Measurements from ENCODE around the gene VGF.
"Not testable (repeated sequence)": the region's sequence is repeated elsewhere in the genome, so short reads cannot be mapped to it uniquely, and the experiment has no call there.

The VGF gene

DNA sequence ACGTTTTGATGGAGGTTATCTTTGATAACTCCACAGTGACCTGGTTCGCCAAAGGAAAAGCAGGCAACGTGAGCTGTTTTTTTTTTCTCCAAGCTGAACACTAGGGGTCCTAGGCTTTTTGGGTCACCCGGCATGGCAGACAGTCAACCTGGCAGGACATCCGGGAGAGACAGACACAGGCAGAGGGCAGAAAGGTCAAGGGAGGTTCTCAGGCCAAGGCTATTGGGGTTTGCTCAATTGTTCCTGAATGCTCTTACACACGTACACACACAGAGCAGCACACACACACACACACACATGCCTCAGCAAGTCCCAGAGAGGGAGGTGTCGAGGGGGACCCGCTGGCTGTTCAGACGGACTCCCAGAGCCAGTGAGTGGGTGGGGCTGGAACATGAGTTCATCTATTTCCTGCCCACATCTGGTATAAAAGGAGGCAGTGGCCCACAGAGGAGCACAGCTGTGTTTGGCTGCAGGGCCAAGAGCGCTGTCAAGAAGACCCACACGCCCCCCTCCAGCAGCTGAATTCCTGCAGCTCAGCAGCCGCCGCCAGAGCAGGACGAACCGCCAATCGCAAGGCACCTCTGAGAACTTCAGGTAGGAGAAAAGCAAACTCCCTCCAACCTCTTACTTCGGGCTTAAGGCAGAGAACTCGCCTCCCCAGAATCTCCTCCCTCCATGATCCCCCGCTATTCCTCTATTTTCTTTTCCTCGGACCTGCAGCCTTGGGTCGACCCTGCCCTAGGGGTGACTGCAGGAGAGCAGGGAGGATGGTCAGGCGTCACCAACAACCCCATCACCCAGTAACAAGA, 38.5 kb downstream of the VGF start, which contains the start of gene SERPINE1:
Gene SERPINE1 (plus strand): TSS at position 454 of the 809 bp plus-strand sequence. CDS start 1,290 bp downstream, outside the sequence.
- H3K4me1 ChIP-seq (ENCODE audit: control insufficient read depth in 2 of 2, insufficient read depth in 2 of 2, low read length in 2 of 2), result peaks cover 8 to 17% of the 10 kb centered on the region in 2 donors
- peaks cover 0 to 3% of the 10 kb centered on the region in 2 donors for H3K27me3 ChIP-seq (ENCODE audit: control insufficient read depth in 2 of 2, insufficient read depth in 2 of 2, low read length in 2 of 2)
- H3K9me3 ChIP-seq (ENCODE audit: control insufficient read depth in 2 of 2, low read length in 2 of 2), result no peaks in the 10 kb centered on the region
- H3K9ac ChIP-seq (ENCODE audit: low read depth in 1 of 2, low read length in 2 of 2), result no peak within 1 kb of the TSS
- H3K4me3 ChIP-seq (ENCODE audit: low read length in 2 of 2), result peak within 1 kb of the TSS in 1 of 2 donors; percentile 48
- H3K36me3 ChIP-seq (ENCODE audit: control insufficient read depth in 2 of 2, insufficient read depth in 2 of 2, low read length in 2 of 2), result no peaks in the 10 kb centered on the region
- peak within 1 kb of the TSS; percentile 44 to 45 for H3K27ac ChIP-seq (ENCODE audit: low read depth in 2 of 2, low read length in 2 of 2)

GRCh38 chr7:101125989-101126650, 39.2 kb downstream of the VGF start:
- no peaks in the 10 kb centered on the region for H3K9me3 ChIP-seq (ENCODE audit: control insufficient read depth in 2 of 2, low read length in 2 of 2)
- peaks cover 8 to 17% of the 10 kb centered on the region in 2 donors for H3K4me1 ChIP-seq (ENCODE audit: control insufficient read depth in 2 of 2, insufficient read depth in 2 of 2, low read length in 2 of 2)
- H3K4me3 ChIP-seq (ENCODE audit: low read length in 2 of 2), result peak overlapping the region in 1 of 2 donors; percentile 48
- no peaks in the 10 kb centered on the region for H3K36me3 ChIP-seq (ENCODE audit: control insufficient read depth in 2 of 2, insufficient read depth in 2 of 2, low read length in 2 of 2)
- H3K27me3 ChIP-seq (ENCODE audit: control insufficient read depth in 2 of 2, insufficient read depth in 2 of 2, low read length in 2 of 2), result peaks cover 0 to 3% of the 10 kb centered on the region in 2 donors
- peak overlapping the region; percentile 44 to 45 for H3K27ac ChIP-seq (ENCODE audit: low read depth in 2 of 2, low read length in 2 of 2)
- no peak overlapping the region for H3K9ac ChIP-seq (ENCODE audit: low read depth in 1 of 2, low read length in 2 of 2)

GRCh38 chr7:101124376-101125056, 40.9 kb downstream of the VGF start:
- peaks cover 0 to 3% of the 10 kb centered on the region in 2 donors for H3K27me3 ChIP-seq (ENCODE audit: control insufficient read depth in 2 of 2, insufficient read depth in 2 of 2, low read length in 2 of 2)
- peaks cover 8 to 17% of the 10 kb centered on the region in 2 donors for H3K4me1 ChIP-seq (ENCODE audit: control insufficient read depth in 2 of 2, insufficient read depth in 2 of 2, low read length in 2 of 2)
- H3K9ac ChIP-seq (ENCODE audit: low read depth in 1 of 2, low read length in 2 of 2), result no peak overlapping the region
- H3K4me3 ChIP-seq (ENCODE audit: low read length in 2 of 2), result no peak overlapping the region
- peak overlapping the region; percentile 41 to 52 for H3K27ac ChIP-seq (ENCODE audit: low read depth in 2 of 2, low read length in 2 of 2)
- H3K36me3 ChIP-seq (ENCODE audit: control insufficient read depth in 2 of 2, insufficient read depth in 2 of 2, low read length in 2 of 2), result no peaks in the 10 kb centered on the region
- H3K9me3 ChIP-seq (ENCODE audit: control insufficient read depth in 2 of 2, low read length in 2 of 2), result no peaks in the 10 kb centered on the region

DNA sequence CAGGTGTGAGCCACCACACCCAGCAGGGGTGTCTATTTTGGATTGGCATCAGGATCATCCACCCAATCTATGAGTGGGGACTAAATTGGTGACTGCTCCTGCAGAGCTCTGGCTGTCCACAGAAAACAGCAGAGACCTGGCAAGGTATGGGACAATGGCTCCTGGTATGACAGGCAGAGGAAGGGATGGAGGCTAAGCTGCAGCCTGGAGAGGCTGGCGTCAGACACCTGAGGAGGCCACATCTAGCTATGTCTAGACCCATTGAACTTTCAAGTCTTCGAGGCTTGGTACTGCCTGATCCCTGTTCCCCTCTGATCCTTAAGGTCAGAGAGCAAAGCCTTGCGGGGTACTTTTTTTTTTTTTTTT, 41.7 kb downstream of the VGF start:
- no peaks in the 10 kb centered on the region for H3K9me3 ChIP-seq (ENCODE audit: control insufficient read depth in 2 of 2, low read length in 2 of 2)
- H3K27ac ChIP-seq (ENCODE audit: low read depth in 2 of 2, low read length in 2 of 2), result no peak overlapping the region
- peaks cover 0 to 3% of the 10 kb centered on the region in 2 donors for H3K27me3 ChIP-seq (ENCODE audit: control insufficient read depth in 2 of 2, insufficient read depth in 2 of 2, low read length in 2 of 2)
- H3K4me3 ChIP-seq (ENCODE audit: low read length in 2 of 2), result no peak overlapping the region
- no peaks in the 10 kb centered on the region for H3K36me3 ChIP-seq (ENCODE audit: control insufficient read depth in 2 of 2, insufficient read depth in 2 of 2, low read length in 2 of 2)
- peaks cover 8 to 17% of the 10 kb centered on the region in 2 donors for H3K4me1 ChIP-seq (ENCODE audit: control insufficient read depth in 2 of 2, insufficient read depth in 2 of 2, low read length in 2 of 2)
- H3K9ac ChIP-seq (ENCODE audit: low read depth in 1 of 2, low read length in 2 of 2), result no peak overlapping the region

- Histone ChIP-seq H3K27ac (ENCODE audit: low read depth in 2 of 2, low read length in 2 of 2) (peak overlapping the region; percentile 52 to 77), H3K27me3 (ENCODE audit: control insufficient read depth in 2 of 2, insufficient read depth in 2 of 2, low read length in 2 of 2) (peaks cover 0 to 3% of the 10 kb centered on the region in 2 donors), H3K4me1 (ENCODE audit: control insufficient read depth in 2 of 2, insufficient read depth in 2 of 2, low read length in 2 of 2) (peaks cover 8 to 17% of the 10 kb centered on the region in 2 donors), H3K4me3 (ENCODE audit: low read length in 2 of 2) (no peak overlapping the region), H3K9me3 (ENCODE audit: control insufficient read depth in 2 of 2, low read length in 2 of 2) (no peaks in the 10 kb centered on the region), H3K36me3 (ENCODE audit: control insufficient read depth in 2 of 2, insufficient read depth in 2 of 2, low read length in 2 of 2) (no peaks in the 10 kb centered on the region), H3K9ac (ENCODE audit: low read depth in 1 of 2, low read length in 2 of 2) (no peak overlapping the region)
Observed at GRCh38 chr7:101122933-101123702, 42.3 kb downstream of the VGF start.

DNA sequence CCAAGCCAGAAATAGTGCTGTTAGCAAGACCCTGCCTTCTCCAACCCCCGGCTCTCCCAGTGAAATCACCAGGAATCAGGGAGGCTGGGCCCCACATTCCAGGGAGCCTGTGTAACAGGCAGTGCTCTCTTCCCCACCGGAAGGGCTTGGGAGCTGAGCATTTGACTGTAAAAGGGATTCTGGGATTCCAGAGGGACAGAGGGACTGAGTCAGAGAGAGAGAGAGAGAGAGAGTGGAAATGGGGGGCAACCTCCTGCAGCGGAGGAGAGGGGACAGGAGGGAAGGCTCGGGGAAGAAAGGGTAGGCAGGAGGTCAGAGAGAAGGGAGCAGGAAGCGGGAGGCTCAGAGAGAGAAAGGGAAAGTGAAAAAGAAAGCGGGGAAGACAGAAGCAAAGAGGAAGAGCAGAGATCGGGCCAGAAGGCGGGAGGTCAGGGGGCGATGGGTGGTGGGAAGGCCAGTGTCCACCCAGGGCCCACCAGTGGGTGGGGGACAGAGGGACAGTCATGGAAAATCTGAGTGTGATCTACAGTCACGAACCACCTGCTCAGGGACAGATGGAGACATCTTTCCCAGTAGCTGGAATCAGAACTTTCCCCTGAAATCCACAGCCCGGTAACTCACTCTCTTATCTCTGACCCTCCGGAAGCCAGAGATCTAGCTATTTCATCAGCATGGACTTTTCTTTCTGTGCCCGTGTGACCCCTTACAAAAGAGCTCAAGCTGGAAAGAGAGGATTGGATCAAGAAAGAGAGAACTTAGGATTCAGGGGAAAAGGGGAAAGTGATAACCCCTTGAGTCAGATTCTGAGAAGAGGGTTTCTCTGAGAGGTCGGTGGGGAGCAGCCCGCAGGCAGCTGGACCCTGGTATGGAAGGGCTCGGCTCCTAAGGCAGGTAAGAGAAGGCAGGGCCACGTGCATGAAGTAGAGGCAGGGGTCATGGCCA, 43.1 kb downstream of the VGF start:
- H3K4me3 ChIP-seq (ENCODE audit: low read length in 2 of 2), result peak overlapping the region; percentile 47 to 69
- H3K9me3 ChIP-seq (ENCODE audit: control insufficient read depth in 2 of 2, low read length in 2 of 2), result no peaks in the 10 kb centered on the region
- H3K27me3 ChIP-seq (ENCODE audit: control insufficient read depth in 2 of 2, insufficient read depth in 2 of 2, low read length in 2 of 2), result peaks cover 0 to 3% of the 10 kb centered on the region in 2 donors
- peak overlapping the region; percentile 44 to 49 for H3K9ac ChIP-seq (ENCODE audit: low read depth in 1 of 2, low read length in 2 of 2)
- peaks cover 8 to 17% of the 10 kb centered on the region in 2 donors for H3K4me1 ChIP-seq (ENCODE audit: control insufficient read depth in 2 of 2, insufficient read depth in 2 of 2, low read length in 2 of 2)
- H3K36me3 ChIP-seq (ENCODE audit: control insufficient read depth in 2 of 2, insufficient read depth in 2 of 2, low read length in 2 of 2), result no peaks in the 10 kb centered on the region
- peak overlapping the region; percentile 52 to 77 for H3K27ac ChIP-seq (ENCODE audit: low read depth in 2 of 2, low read length in 2 of 2)

GRCh38 chr7:101121631-101121990, 43.8 kb downstream of the VGF start:
- peak overlapping the region in 1 of 2 donors; percentile 44 for H3K9ac ChIP-seq (ENCODE audit: low read depth in 1 of 2, low read length in 2 of 2)
- H3K4me1 ChIP-seq (ENCODE audit: control insufficient read depth in 2 of 2, insufficient read depth in 2 of 2, low read length in 2 of 2), result peaks cover 8 to 15% of the 10 kb centered on the region in 2 donors

DNA sequence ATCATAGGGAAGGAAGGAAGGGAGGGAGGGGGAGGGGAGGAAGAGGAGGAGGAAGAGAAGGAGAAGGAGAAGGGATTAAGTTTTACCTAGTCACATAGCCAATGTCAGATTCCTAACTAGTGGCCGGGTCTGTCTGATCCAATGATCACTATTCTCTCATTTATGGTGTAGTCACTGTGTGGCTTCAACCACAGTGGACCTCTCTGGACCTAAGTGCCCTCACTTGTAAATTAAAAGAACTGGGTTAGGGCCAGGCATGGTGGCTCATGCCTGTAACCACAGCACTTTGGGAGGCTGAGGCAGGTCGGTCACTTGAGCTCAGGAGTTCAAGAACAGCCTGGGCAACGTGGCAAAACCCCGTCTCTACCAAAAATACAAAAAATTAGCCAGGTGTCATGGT, 45.1 kb downstream of the VGF start:
- peaks cover 2 to 9% of the 10 kb centered on the region in 2 donors for H3K4me1 ChIP-seq (ENCODE audit: control insufficient read depth in 2 of 2, insufficient read depth in 2 of 2, low read length in 2 of 2)
- H3K9ac ChIP-seq (ENCODE audit: low read depth in 1 of 2, low read length in 2 of 2), result no peak overlapping the region
- no peak overlapping the region for H3K27ac ChIP-seq (ENCODE audit: low read depth in 2 of 2, low read length in 2 of 2)
- H3K9me3 ChIP-seq (ENCODE audit: control insufficient read depth in 2 of 2, low read length in 2 of 2), result no peaks in the 10 kb centered on the region
- H3K36me3 ChIP-seq (ENCODE audit: control insufficient read depth in 2 of 2, insufficient read depth in 2 of 2, low read length in 2 of 2), result no peaks in the 10 kb centered on the region
- H3K4me3 ChIP-seq (ENCODE audit: low read length in 2 of 2), result no peak overlapping the region
- H3K27me3 ChIP-seq (ENCODE audit: control insufficient read depth in 2 of 2, insufficient read depth in 2 of 2, low read length in 2 of 2), result peaks cover 0 to 3% of the 10 kb centered on the region in 2 donors

More at GRCh38 chr7:101121631-101121990, 43.8 kb downstream of the VGF start:
- H3K27me3 ChIP-seq (ENCODE audit: control insufficient read depth in 2 of 2, insufficient read depth in 2 of 2, low read length in 2 of 2); H3K9me3 ChIP-seq (ENCODE audit: control insufficient read depth in 2 of 2, low read length in 2 of 2); H3K36me3 ChIP-seq (ENCODE audit: control insufficient read depth in 2 of 2, insufficient read depth in 2 of 2, low read length in 2 of 2); H3K4me3 ChIP-seq (ENCODE audit: low read length in 2 of 2): not testable (repeated sequence)
- peak overlapping the region; percentile 52 to 77 for H3K27ac ChIP-seq (ENCODE audit: low read depth in 2 of 2, low read length in 2 of 2)

GRCh38 chr7:101119876-101120275, 45.5 kb downstream of the VGF start:
- Histone ChIP-seq H3K36me3 (ENCODE audit: control insufficient read depth in 2 of 2, insufficient read depth in 2 of 2, low read length in 2 of 2) (no peaks in the 10 kb centered on the region), H3K4me1 (ENCODE audit: control insufficient read depth in 2 of 2, insufficient read depth in 2 of 2, low read length in 2 of 2) (peaks cover under 1 to 9% of the 10 kb centered on the region in 2 donors), H3K9me3 (ENCODE audit: control insufficient read depth in 2 of 2, low read length in 2 of 2) (no peaks in the 10 kb centered on the region), H3K27me3 (ENCODE audit: control insufficient read depth in 2 of 2, insufficient read depth in 2 of 2, low read length in 2 of 2) (peaks cover 0 to 3% of the 10 kb centered on the region in 2 donors), H3K4me3 (ENCODE audit: low read length in 2 of 2) (no peak overlapping the region), H3K9ac (ENCODE audit: low read depth in 1 of 2, low read length in 2 of 2) (no peak overlapping the region), H3K27ac (ENCODE audit: low read depth in 2 of 2, low read length in 2 of 2) (no peak overlapping the region)

All from mucosa of rectum (tissue), 2 donors.